GM20431 (cell line): ENCODE measurements around the gene SIGLEC8.
"Not testable (repeated sequence)": the region's sequence is repeated elsewhere in the genome, so short reads cannot be mapped to it uniquely, and the experiment has no call there.

Experiments used
- in situ Hi-C: fragments of 300-500 bp; cut with MseI, MboI; formaldehyde crosslinking; loops from one replicate; pipeline ENCODE4 v1.15.0; 2020; ENCODE audit warnings: low sequenced_read_pairs; ENCODE audit not compliant: unreplicated experiment

Gene SIGLEC8

GRCh38 chr19:51458051-51458645 lies at the start of gene SIGLEC8:
Gene SIGLEC8 (minus strand): TSS chr19:51458454. CDS start chr19:51458387, 67 bp downstream.
- in situ Hi-C loops, result no loop called here

GRCh38 chr19:51507640-51508058 lies 49.4 kb upstream of the SIGLEC8 start:
- in situ Hi-C loops, result no loop called here

GRCh38 chr19:51507192-51507591 lies 48.9 kb upstream of the SIGLEC8 start:
- in situ Hi-C loops, result no loop called here

GRCh38 chr19:51505904-51506303 lies 47.6 kb upstream of the SIGLEC8 start:
- in situ Hi-C loops, result no loop called here

GRCh38 chr19:51503896-51504295 lies 45.6 kb upstream of the SIGLEC8 start:
- in situ Hi-C loops, result no loop called here

- in situ Hi-C loops, result no loop called here
These were observed 45.1 kb upstream of the SIGLEC8 start for GRCh38 chr19:51503286-51503817.

GRCh38 chr19:51501594-51502263 lies 43.5 kb upstream of the SIGLEC8 start, which contains the start of gene SIGLEC12:
Gene SIGLEC12 (minus strand): TSS chr19:51501800. CDS start chr19:51501733, 67 bp downstream.
- in situ Hi-C loops, result no loop called here

GRCh38 chr19:51500931-51501330 lies 42.7 kb upstream of the SIGLEC8 start:
- in situ Hi-C loops, result not testable (repeated sequence)

- in situ Hi-C loops, result no loop called here
These were observed 39.4 kb upstream of the SIGLEC8 start for GRCh38 chr19:51497666-51498065.

GRCh38 chr19:51493776-51494175 lies 35.5 kb upstream of the SIGLEC8 start:
- in situ Hi-C loops, result no loop called here

GRCh38 chr19:51491586-51491985 lies 33.3 kb upstream of the SIGLEC8 start:
- in situ Hi-C loops, result no loop called here

GRCh38 chr19:51490676-51491075 lies 32.4 kb upstream of the SIGLEC8 start:
- in situ Hi-C loops, result no loop called here

GRCh38 chr19:51489113-51489512 lies 30.9 kb upstream of the SIGLEC8 start:
- in situ Hi-C loops, result no loop called here

- in situ Hi-C loops, result no loop called here
These were observed 30.2 kb upstream of the SIGLEC8 start for GRCh38 chr19:51488491-51488890.

GRCh38 chr19:51485960-51486660 lies 27.9 kb upstream of the SIGLEC8 start:
- in situ Hi-C loops, result no loop called here

- in situ Hi-C loops, result no loop called here
These were observed 22.3 kb upstream of the SIGLEC8 start for GRCh38 chr19:51480590-51480989.

GRCh38 chr19:51479531-51480331 lies 21.5 kb upstream of the SIGLEC8 start:
- in situ Hi-C loops, result loop anchor here (10.0 kb wide), 1 partner anchor 175 kb away; no protein-coding TSS in a partner anchor

GRCh38 chr19:51478381-51479234 lies 20.4 kb upstream of the SIGLEC8 start, which contains the start of gene CEACAM18:
Gene CEACAM18 (plus strand): TSS chr19:51478539.
- in situ Hi-C loops, result loop anchor here (10.0 kb wide), 1 partner anchor 176 kb away; no protein-coding TSS in a partner anchor

- in situ Hi-C loops, result loop anchor here (10.0 kb wide), 1 partner anchor 177 kb away; no protein-coding TSS in a partner anchor
These were observed 19.1 kb upstream of the SIGLEC8 start for GRCh38 chr19:51477344-51477743.
